ENCODE results near the gene SLC30A3. TPM values are rescaled to one million over a fixed set of nuclear protein-coding genes. Genes with fewer than 3 reads are reported as not detected.

Gene SLC30A3
- total and polyA plus RNA-seq, 2 of the 13 experiments (the other 11 are each of a cell fraction or from before 2014, with no cell fraction given): 0.38 to 0.79 TPM

- TF ChIP-seq ZNF496 (CRISPR knock-in tag; IDR thresholded peaks at IDR 0.05; ENCODE audit: insufficient replicate concordance) (no peak), GTF2F1 (IDR thresholded peaks at IDR 0.05; ENCODE audit: low read length) (no peak), ESRRA (CRISPR knock-in tag; IDR thresholded peaks at IDR 0.05; ENCODE audit: low read depth) (no peak), NBN (conservative IDR thresholded peaks at IDR 0.05) (no peak), ZNF773 (CRISPR knock-in tag; IDR thresholded peaks at IDR 0.05; ENCODE audit: borderline replicate concordance) (no peak), SRF (IDR thresholded peaks at IDR 0.05; ENCODE audit: low read depth, low read length) (no peak), RFXAP (CRISPR knock-in tag; IDR thresholded peaks at IDR 0.05; ENCODE audit: borderline replicate concordance) (no peak), ZNF550 (CRISPR knock-in tag; IDR thresholded peaks at IDR 0.05; ENCODE audit: borderline replicate concordance) (no peak), REL (CRISPR knock-in tag; conservative IDR thresholded peaks at IDR 0.05) (no peak), WIZ (CRISPR knock-in tag; IDR thresholded peaks at IDR 0.05) (no peak), ZNF558 (CRISPR knock-in tag; IDR thresholded peaks at IDR 0.05; ENCODE audit: borderline replicate concordance) (no peak), ZFX (CRISPR knock-in tag; IDR thresholded peaks at IDR 0.05; ENCODE audit: low read depth) (no peak)
- TF ChIP-seq, protein P1, sequence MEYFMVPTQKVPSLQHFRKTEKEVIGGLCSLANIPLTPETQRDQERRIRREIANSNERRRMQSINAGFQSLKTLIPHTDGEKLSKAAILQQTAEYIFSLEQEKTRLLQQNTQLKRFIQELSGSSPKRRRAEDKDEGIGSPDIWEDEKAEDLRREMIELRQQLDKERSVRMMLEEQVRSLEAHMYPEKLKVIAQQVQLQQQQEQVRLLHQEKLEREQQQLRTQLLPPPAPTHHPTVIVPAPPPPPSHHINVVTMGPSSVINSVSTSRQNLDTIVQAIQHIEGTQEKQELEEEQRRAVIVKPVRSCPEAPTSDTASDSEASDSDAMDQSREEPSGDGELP (IDR thresholded peaks at IDR 0.05; ENCODE audit: borderline replicate concordance, low read depth): no peak
These were observed 7.2 kb downstream of the SLC30A3 start (continued) for GRCh38 chr2:27255660-27256059.

- no peak overlapping the region for H3K27ac ChIP-seq (ENCODE audit: extremely low read length, insufficient read depth, low read length)
- no peaks in the 10 kb centered on the region for H3K79me2 ChIP-seq (ENCODE audit: insufficient read depth, low read length)
- peaks cover 2 to 17% of the 10 kb centered on the region in 2 experiments; a peak in 4 of 5 replicates for H3K27me3 ChIP-seq (ENCODE audit: control insufficient read depth in 1 of 2, insufficient read depth in 2 of 2, low read length in 2 of 2)
- FAIRE-seq (no peak), ATAC-seq (no peak), DNase-seq (ENCODE audit: low spot score) (no peak)
- ChIA-PET CTCF (ENCODE audit: low intra/inter-chr PET ratio, low total read pairs) (no interaction called here), POLR2A (no interaction called here)
- no TSS peak for BruUV-seq (replicated peaks)
- no peak overlapping the region for H2AFZ ChIP-seq (ENCODE audit: low read length)
- peaks cover 11% of the 10 kb centered on the region for H3K4me1 ChIP-seq (ENCODE audit: insufficient read depth, low read length)
- WGBS (ENCODE audit: low lambda C conversion rate): 40% methylated on average over 13 of the region's 13 CpGs
- H3K4me2 ChIP-seq (ENCODE audit: low read depth, low read length): no peak overlapping the region
- intact Hi-C loops (cut with micrococcal nuclease; ENCODE audit: unreplicated experiment) (loop anchor here (10.0 kb wide), 1 partner anchor 120 kb away; the partner anchor contains the start of genes EIF2B4 and SNX17), in situ Hi-C loops (cut with HindIII; ENCODE audit: extremely low pct_ligation_motif_present, low pct_unique_long_range_greater_than_20kb) (no loop called here)
- H3K4me3 ChIP-seq (replicated peaks in 1 of 3; ENCODE audit: insufficient read depth in 1 of 3, low read depth in 2 of 3, low read length in 3 of 3): no peak overlapping the region
- H4K20me1 ChIP-seq (ENCODE audit: insufficient read depth, low read length): no peaks in the 10 kb centered on the region
- H3K36me3 ChIP-seq (replicated peaks in 1 of 2; ENCODE audit: control insufficient read depth in 1 of 2, insufficient read depth in 2 of 2, low read length in 2 of 2): no peaks in the 10 kb centered on the region
- no peaks in the 10 kb centered on the region for H3K9me3 ChIP-seq (ENCODE audit: low read length)
- no peak overlapping the region for H3K9ac ChIP-seq (ENCODE audit: insufficient read depth, low read depth, low read length)
- TF ChIP-seq GABPB1 (CRISPR knock-in tag; IDR thresholded peaks at IDR 0.05) (no peak), AGO2 (optimal IDR thresholded peaks at IDR 0.05; ENCODE audit: low read depth, low read length) (no peak), RARA (CRISPR knock-in tag; IDR thresholded peaks at IDR 0.05) (no peak), GPN1 (CRISPR knock-in tag; IDR thresholded peaks at IDR 0.05; ENCODE audit: borderline replicate concordance) (no peak), MLLT10 (CRISPR knock-in tag; IDR thresholded peaks at IDR 0.05) (no peak), ZNF737 (CRISPR knock-in tag; IDR thresholded peaks at IDR 0.05; ENCODE audit: borderline replicate concordance) (no peak), ZNF33A (CRISPR knock-in tag; IDR thresholded peaks at IDR 0.05; ENCODE audit: borderline replicate concordance) (no peak), TBX2 (CRISPR knock-in tag; IDR thresholded peaks at IDR 0.05; ENCODE audit: borderline replicate concordance) (no peak), KDM5B (CRISPR knock-in tag; IDR thresholded peaks at IDR 0.05; ENCODE audit: borderline replicate concordance) (no peak), MTA1 (CRISPR knock-in tag; IDR thresholded peaks at IDR 0.05; ENCODE audit: borderline replicate concordance) (no peak), ZSCAN31 (CRISPR knock-in tag; IDR thresholded peaks at IDR 0.05; ENCODE audit: low read depth) (no peak)
- TF ChIP-seq, protein P2, sequence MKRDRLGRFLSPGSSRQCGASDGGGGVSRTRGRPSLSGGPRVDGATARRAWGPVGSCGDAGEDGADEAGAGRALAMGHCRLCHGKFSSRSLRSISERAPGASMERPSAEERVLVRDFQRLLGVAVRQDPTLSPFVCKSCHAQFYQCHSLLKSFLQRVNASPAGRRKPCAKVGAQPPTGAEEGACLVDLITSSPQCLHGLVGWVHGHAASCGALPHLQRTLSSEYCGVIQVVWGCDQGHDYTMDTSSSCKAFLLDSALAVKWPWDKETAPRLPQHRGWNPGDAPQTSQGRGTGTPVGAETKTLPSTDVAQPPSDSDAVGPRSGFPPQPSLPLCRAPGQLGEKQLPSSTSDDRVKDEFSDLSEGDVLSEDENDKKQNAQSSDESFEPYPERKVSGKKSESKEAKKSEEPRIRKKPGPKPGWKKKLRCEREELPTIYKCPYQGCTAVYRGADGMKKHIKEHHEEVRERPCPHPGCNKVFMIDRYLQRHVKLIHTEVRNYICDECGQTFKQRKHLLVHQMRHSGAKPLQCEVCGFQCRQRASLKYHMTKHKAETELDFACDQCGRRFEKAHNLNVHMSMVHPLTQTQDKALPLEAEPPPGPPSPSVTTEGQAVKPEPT (CRISPR knock-in tag; IDR thresholded peaks at IDR 0.05; ENCODE audit: low read depth): no peak
These were observed 7.7 kb downstream of the SLC30A3 start for GRCh38 chr2:27255187-27255586.
